Left renal cortex interstitium (tissue), 4 donors: ENCODE data around the gene RBM7. TPM values are rescaled to one million over a fixed set of nuclear protein-coding genes. Genes with fewer than 3 reads are reported as not detected.

ENCODE experiments used
- DNase-seq, 4 donors: peaks; one replicate each; pipeline ENCODE4 v3.0.0-alpha.2; 2013; ENCODE audit warnings: low read depth in 4 of 4, low spot score in 2 of 4, missing footprints in 1 of 4
- polyA plus RNA-seq, 4 donors: library from polyadenylated mRNA; unstranded; fragments of 120-200 nt; gene quantifications; one replicate each; pipeline ENCODE4 v1.2.1, GENCODE V29; 2013; ENCODE audit not compliant: insufficient read length in 4 of 4

Gene RBM7
- polyA plus RNA-seq, 4 donors: 45.1 to 56.3 (median 50.7) TPM

- no peak for DNase-seq
Observed at GRCh38 chr11:114442536-114442935, 42.1 kb downstream of the RBM7 start.

DNA sequence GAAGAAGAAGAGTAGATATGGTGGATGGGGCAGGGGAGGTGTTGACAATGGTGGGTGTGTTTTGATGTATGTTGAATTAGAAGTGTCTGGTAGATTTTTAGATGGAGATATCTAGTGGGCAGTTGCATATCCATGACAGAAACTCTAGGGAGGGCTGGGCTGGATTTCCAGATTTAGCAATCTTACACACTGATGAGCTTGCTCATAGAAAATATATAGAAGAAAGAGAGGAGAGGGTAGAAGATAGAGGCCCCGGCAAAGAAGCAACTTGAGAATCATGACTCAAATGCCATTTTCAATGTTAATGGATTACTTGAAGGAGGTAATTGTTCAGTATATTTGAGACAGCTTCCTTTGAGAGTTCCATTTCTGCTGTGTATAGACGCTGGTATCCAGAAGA lies 47.0 kb downstream of the RBM7 start:
- no peak for DNase-seq

- DNase-seq: no peak
Observed at GRCh38 chr11:114447892-114448291, 47.4 kb downstream of the RBM7 start.

GRCh38 chr11:114448749-114449482 lies 48.5 kb downstream of the RBM7 start:
- DNase-seq: no peak

- no peak for DNase-seq
Observed at GRCh38 chr11:114449845-114450244, 49.4 kb downstream of the RBM7 start.

- DNase-seq: no peak
Observed at GRCh38 chr11:114452399-114452798, 51.9 kb downstream of the RBM7 start.

Other genes with a start within 250 kb of the RBM7 start
- 1 to 10 TPM in 1 of 4 donors, under 1 TPM in 3; 0.44 to 1.7 (median 0.75) TPM for gene NNMT, start 104.3 kb upstream of the RBM7 start, polyA plus RNA-seq
- gene C11orf71, start 155 bp upstream of the RBM7 start, polyA plus RNA-seq: 10 to 100 TPM; 15.5 to 20.6 (median 17.5) TPM
- gene REXO2, start 38.8 kb downstream of the RBM7 start, polyA plus RNA-seq: 100 to 1,000 TPM; 109 to 137 (median 116) TPM
- under 1 TPM in 1 of 4 donors, not detected in 3; 0.13 TPM for gene NXPE1, start 159.2 kb downstream of the RBM7 start, polyA plus RNA-seq
- under 1 TPM in 2 of 4 donors, not detected in 2; 0.08 to 0.14 TPM for gene NXPE4, start 195.1 kb downstream of the RBM7 start, polyA plus RNA-seq